ENCODE results near the gene MZT2B. TPM values are rescaled to one million over a fixed set of nuclear protein-coding genes. Genes with fewer than 3 reads are reported as not detected.
A peak's percentile ranks its signal among the peaks of the same experiment; 100 is the strongest.

The MZT2B gene
- total and polyA plus RNA-seq, 2 of the 13 experiments (the other 11 are each of a cell fraction or from before 2014, with no cell fraction given): 253 to 410 TPM

GRCh38 chr2:130182826-130183511 is 907 bp downstream of the MZT2B start (continued):
- 0 out of 2 replicates have a peak, but pooled peaks have one; percentile 4 for TF ChIP-seq ZNF772 (CRISPR knock-in tag; IDR thresholded peaks at IDR 0.05)
- peak; percentile 77; the same call in 1 of the 2 replicates for TF ChIP-seq ZNF709 (CRISPR knock-in tag; IDR thresholded peaks at IDR 0.05)
- 0 out of 2 replicates have a peak, but pooled peaks have one; percentile 0 for TF ChIP-seq FOXC1 (CRISPR knock-in tag; IDR thresholded peaks at IDR 0.05; ENCODE audit: borderline replicate concordance)
- TF ChIP-seq SALL1 (CRISPR knock-in tag; IDR thresholded peaks at IDR 0.05): peak; percentile 8
- TF ChIP-seq JUND (CRISPR knock-in tag; IDR thresholded peaks at IDR 0.05): peak; percentile 36; the same call in 1 of the 2 replicates
- TF ChIP-seq, protein P1, sequence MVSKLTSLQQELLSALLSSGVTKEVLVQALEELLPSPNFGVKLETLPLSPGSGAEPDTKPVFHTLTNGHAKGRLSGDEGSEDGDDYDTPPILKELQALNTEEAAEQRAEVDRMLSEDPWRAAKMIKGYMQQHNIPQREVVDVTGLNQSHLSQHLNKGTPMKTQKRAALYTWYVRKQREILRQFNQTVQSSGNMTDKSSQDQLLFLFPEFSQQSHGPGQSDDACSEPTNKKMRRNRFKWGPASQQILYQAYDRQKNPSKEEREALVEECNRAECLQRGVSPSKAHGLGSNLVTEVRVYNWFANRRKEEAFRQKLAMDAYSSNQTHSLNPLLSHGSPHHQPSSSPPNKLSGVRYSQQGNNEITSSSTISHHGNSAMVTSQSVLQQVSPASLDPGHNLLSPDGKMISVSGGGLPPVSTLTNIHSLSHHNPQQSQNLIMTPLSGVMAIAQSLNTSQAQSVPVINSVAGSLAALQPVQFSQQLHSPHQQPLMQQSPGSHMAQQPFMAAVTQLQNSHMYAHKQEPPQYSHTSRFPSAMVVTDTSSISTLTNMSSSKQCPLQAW (CRISPR knock-in tag; IDR thresholded peaks at IDR 0.05): peak; percentile 35; the same call in 1 of the 2 replicates
- TF ChIP-seq ZNF230 (CRISPR knock-in tag; IDR thresholded peaks at IDR 0.05): peak; percentile 84; the same call in 1 of the 2 replicates

- 60% methylated on average over 15 of the region's 26 CpGs for WGBS (ENCODE audit: low lambda C conversion rate)
- peak; percentile 32 for DNase-seq (ENCODE audit: low spot score)
- Histone ChIP-seq H3K9ac (ENCODE audit: insufficient read depth, low read depth, low read length) (peak overlapping the region; percentile 99), H3K27me3 (ENCODE audit: control insufficient read depth in 1 of 2, insufficient read depth in 2 of 2, low read length in 2 of 2) (peaks cover 0 to 4% of the 10 kb centered on the region in 2 experiments; a peak in 2 of 5 replicates), H3K79me2 (ENCODE audit: insufficient read depth, low read length) (peaks cover 49% of the 10 kb centered on the region), H3K4me2 (ENCODE audit: low read depth, low read length) (peak overlapping the region; percentile 86), H4K20me1 (ENCODE audit: insufficient read depth, low read length) (no peaks in the 10 kb centered on the region), H3K36me3 (replicated peaks in 1 of 2; ENCODE audit: control insufficient read depth in 1 of 2, insufficient read depth in 2 of 2, low read length in 2 of 2) (peaks cover 2 to 3% of the 10 kb centered on the region in 2 experiments; a peak in 3 of 5 replicates), H3K27ac (ENCODE audit: extremely low read length, insufficient read depth, low read length) (peak overlapping the region; percentile 65), H3K4me1 (ENCODE audit: insufficient read depth, low read length) (peaks cover 47% of the 10 kb centered on the region), H2AFZ (ENCODE audit: low read length) (no peak overlapping the region), H3K9me3 (ENCODE audit: low read length) (no peaks in the 10 kb centered on the region), H3K4me3 (replicated peaks in 1 of 3; ENCODE audit: insufficient read depth in 1 of 3, low read depth in 2 of 3, low read length in 3 of 3) (peak overlapping the region; percentile 61 to 99 (median 97))
- in situ Hi-C loops (cut with HindIII; ENCODE audit: extremely low pct_ligation_motif_present, low pct_unique_long_range_greater_than_20kb) (loop anchor here (5.0 to 25.0 kb wide), 2 partner anchors 149 to 1304 kb away; partner anchors contain the start of genes MZT2A and TUBA3D), intact Hi-C loops (cut with micrococcal nuclease; ENCODE audit: unreplicated experiment) (loop anchor here (1.0 kb wide), 1 partner anchor 149 kb away; no protein-coding TSS in a partner anchor)
- ChIA-PET POLR2A (interaction anchor here (1.6 kb wide), 1 partner anchor 159 kb away, joined by 7 read pairs; the partner anchor contains the start of gene IMP4), CTCF (ENCODE audit: low intra/inter-chr PET ratio, low total read pairs) (no interaction called here)
- ATAC-seq: peak; percentile 2
- BruUV-seq (replicated peaks): TSS peak; percentile 52
- no peak for FAIRE-seq
- no peak for TF ChIP-seq RBAK (CRISPR knock-in tag; IDR thresholded peaks at IDR 0.05)
- no peak for TF ChIP-seq DNMT1 (CRISPR knock-in tag; IDR thresholded peaks at IDR 0.05)
- TF ChIP-seq NCOA2 (CRISPR knock-in tag; IDR thresholded peaks at IDR 0.05): no peak
- no peak for TF ChIP-seq SKI (IDR thresholded peaks at IDR 0.05; ENCODE audit: partially characterized antibody)
- no peak for TF ChIP-seq ATM (IDR thresholded peaks at IDR 0.05; ENCODE audit: borderline replicate concordance)
- no peak for TF ChIP-seq ZNF513 (CRISPR knock-in tag; conservative IDR thresholded peaks at IDR 0.05)
- TF ChIP-seq ETS1 (CRISPR knock-in tag; IDR thresholded peaks at IDR 0.05): no peak
- 0 out of 2 replicates have a peak, but pooled peaks have one; percentile 21 for TF ChIP-seq GZF1 (CRISPR knock-in tag; IDR thresholded peaks at IDR 0.05)
- TF ChIP-seq NR2F6 (IDR thresholded peaks at IDR 0.05): peak; percentile 22; the same call in 1 of the 2 replicates
- TF ChIP-seq NR2F6 (CRISPR knock-in tag; IDR thresholded peaks at IDR 0.05): no peak
- TF ChIP-seq ZNF235 (CRISPR knock-in tag; IDR thresholded peaks at IDR 0.05; ENCODE audit: borderline replicate concordance): no peak
Observed at GRCh38 chr2:130183512-130184373, 1.7 kb downstream of the MZT2B start.

All from HepG2 (cell line).